Ishikawa (cell line): ENCODE measurements around the gene GHRHR.

Experiments
- CEBPB ChIP-seq: IDR thresholded peaks from 2 replicates; pipeline ENCODE4 v1.6.1; 2012
- CREB1 ChIP-seq: IDR thresholded peaks from 2 replicates; pipeline ENCODE4 v1.6.1; 2012; ENCODE audit warnings: low read depth
- EGR1 ChIP-seq: IDR thresholded peaks from 2 replicates; pipeline ENCODE4 v1.6.1; 2012
- EP300 ChIP-seq: IDR thresholded peaks from 2 replicates; pipeline ENCODE4 v1.6.1; 2012; ENCODE audit warnings: borderline replicate concordance
- FOXM1 ChIP-seq: IDR thresholded peaks from 2 replicates; pipeline ENCODE4 v1.6.1; 2012; ENCODE audit warnings: low read depth, borderline replicate concordance
- MAX ChIP-seq: IDR thresholded peaks from 2 replicates; pipeline ENCODE4 v1.6.1; 2012
- NFIC ChIP-seq: IDR thresholded peaks from 2 replicates; pipeline ENCODE4 v1.6.1; 2012
- RAD21 ChIP-seq: IDR thresholded peaks from 2 replicates; pipeline ENCODE4 v1.6.1; 2012; ENCODE audit warnings: low read depth
- REST ChIP-seq: IDR thresholded peaks from 2 replicates; pipeline ENCODE4 v1.6.1; 2012; ENCODE audit warnings: low read depth, mild to moderate bottlenecking
- TAF1 ChIP-seq: IDR thresholded peaks from 2 replicates; pipeline ENCODE4 v1.6.1; 2012; ENCODE audit warnings: low read depth, mild to moderate bottlenecking
- TCF12 ChIP-seq: IDR thresholded peaks from 2 replicates; pipeline ENCODE4 v1.6.1; 2012; ENCODE audit warnings: low read depth
- TEAD4 ChIP-seq: IDR thresholded peaks from 2 replicates; pipeline ENCODE4 v1.6.1; 2012
- USF1 ChIP-seq: IDR thresholded peaks from 2 replicates; pipeline ENCODE4 v1.6.1; 2012
- YY1 ChIP-seq: IDR thresholded peaks from 2 replicates; pipeline ENCODE4 v1.6.1; 2012; ENCODE audit warnings: low read depth
- ZBTB7A ChIP-seq: IDR thresholded peaks from 2 replicates; pipeline ENCODE4 v1.6.1; 2012; ENCODE audit warnings: low read depth

The GHRHR gene

GRCh38 chr7:31022726-31023125 is 59.0 kb downstream of the GHRHR start:
- TF ChIP-seq USF1 (no peak), TCF12 (no peak), RAD21 (no peak), REST (no peak), EP300 (no peak), CREB1 (no peak), TAF1 (no peak), MAX (no peak), YY1 (no peak), EGR1 (no peak)

- TF ChIP-seq CEBPB (no peak), TCF12 (no peak), YY1 (no peak), USF1 (no peak), RAD21 (no peak), NFIC (no peak), REST (no peak), MAX (no peak), ZBTB7A (no peak)
These were observed 60.1 kb downstream of the GHRHR start for GRCh38 chr7:31023877-31024276.

GRCh38 chr7:31027161-31027965 is 63.6 kb downstream of the GHRHR start:
- TF ChIP-seq CREB1 (no peak), RAD21 (no peak), USF1 (no peak), MAX (no peak), CEBPB (no peak), TAF1 (no peak), EGR1 (no peak), EP300 (no peak), TEAD4 (no peak), ZBTB7A (no peak), REST (no peak), YY1 (no peak), TCF12 (no peak)

- TF ChIP-seq REST: no peak
- TF ChIP-seq TAF1: no peak
- no peak for TF ChIP-seq USF1
- TF ChIP-seq TEAD4: no peak
- no peak for TF ChIP-seq TCF12
- no peak for TF ChIP-seq ZBTB7A
- TF ChIP-seq EGR1: no peak
- no peak for TF ChIP-seq RAD21
- TF ChIP-seq YY1: no peak
- no peak for TF ChIP-seq MAX
- TF ChIP-seq FOXM1: no peak
- TF ChIP-seq CEBPB: no peak
These were observed 64.3 kb downstream of the GHRHR start for GRCh38 chr7:31028006-31028405.
